Measurements from ENCODE around the gene RABGAP1L. TPM values are rescaled to one million over a fixed set of nuclear protein-coding genes. Genes with fewer than 3 reads are reported as not detected.

The RABGAP1L gene
- total and polyA plus RNA-seq, 2 of the 4 experiments (the other 2 are of a cell fraction) = 7.9 to 26.7 TPM

- Histone ChIP-seq H4K5ac (ENCODE audit: low read depth, low read length) (no peak overlapping the region), H3K23ac (ENCODE audit: low read depth, low read length) (no peak overlapping the region), H4K8ac (ENCODE audit: low read depth in 2 of 2, low read length in 2 of 2) (no peak overlapping the region), H2AK5ac (ENCODE audit: low read depth, low read length) (no peak overlapping the region), H3K4me3 (ENCODE audit: insufficient read depth, low read depth, low read length) (no peak overlapping the region), H2BK120ac (ENCODE audit: low read depth, low read length) (no peak overlapping the region), H4K20me1 (ENCODE audit: insufficient read depth, low read length) (no peaks in the 10 kb centered on the region), H3K18ac (ENCODE audit: low read depth, low read length) (no peak overlapping the region), H2BK15ac (ENCODE audit: low read depth, low read length) (no peak overlapping the region), H3K9me3 (ENCODE audit: control insufficient read depth, insufficient read depth, low read length) (no peaks in the 10 kb centered on the region), H4K91ac (ENCODE audit: insufficient read depth, low read depth, low read length) (no peak overlapping the region), H2AFZ (replicated peaks; ENCODE audit: low read length, poor library complexity) (no peak overlapping the region), H3K27ac (ENCODE audit: insufficient read depth, low read length) (no peak overlapping the region), H3K27me3 (ENCODE audit: control insufficient read depth, insufficient read depth, low read length) (no peaks in the 10 kb centered on the region), H2AK9ac (replicated peaks; ENCODE audit: low read depth, low read length, poor library complexity) (no peak overlapping the region), H3K36me3 (ENCODE audit: control insufficient read depth, insufficient read depth, low read length) (no peaks in the 10 kb centered on the region), H3K79me1 (ENCODE audit: low read depth in 1 of 2, low read length in 2 of 2) (no peaks in the 10 kb centered on the region), H3K4ac (ENCODE audit: low read depth, low read length) (no peak overlapping the region), H2BK20ac (ENCODE audit: low read depth, low read length) (no peak overlapping the region), H3K9ac (ENCODE audit: low read depth, low read length) (no peak overlapping the region), H3K9me1 (ENCODE audit: insufficient read depth, low read length) (no peaks in the 10 kb centered on the region), H3K4me2 (ENCODE audit: low read depth, low read length) (no peak overlapping the region), H3K4me1 (ENCODE audit: control insufficient read depth, insufficient read depth, low read length) (no peaks in the 10 kb centered on the region), H3K14ac (replicated peaks; ENCODE audit: low read depth, low read length) (no peak overlapping the region), H2BK5ac (ENCODE audit: low read depth, low read length, poor library complexity, severe bottlenecking) (no peak overlapping the region), H3K56ac (ENCODE audit: extremely low read depth, insufficient read depth, low read length) (no peak overlapping the region)
- ATAC-seq (ENCODE audit: low read depth) (no peak), DNase-seq (no peak)
- TF ChIP-seq FOS (IDR thresholded peaks at IDR 0.05; ENCODE audit: low read depth, low read length) = no peak
- TF ChIP-seq RCOR1 (IDR thresholded peaks at IDR 0.05; ENCODE audit: insufficient replicate concordance, low read length) = no peak
- no peak for TF ChIP-seq CTCF (conservative IDR thresholded peaks at IDR 0.05; ENCODE audit: low read depth, low read length)
- no peak for TF ChIP-seq CEBPB (IDR thresholded peaks at IDR 0.05; ENCODE audit: low read depth, low read length)
- no peak for TF ChIP-seq RAD21 (IDR thresholded peaks at IDR 0.05; ENCODE audit: low read length)
- no CpG with 5 or more reads among the region's 3 CpGs for WGBS, 2 experiments (ENCODE audit: extremely low coverage in 2 of 2, insufficient read length in 1 of 2)
- CTCF ChIA-PET = interaction anchor here (1.0 kb wide), 1 partner anchor 23 kb away, joined by 3 read pairs; no protein-coding TSS in a partner anchor
- dilution Hi-C loops (cut with HindIII; ENCODE audit: low sequenced_read_pairs, unreplicated experiment) (no loop called here), intact Hi-C loops (cut with micrococcal nuclease) (no loop called here), in situ Hi-C loops (cut with MboI; ENCODE audit: low sequenced_read_pairs) (no loop called here)
- POLR2A ChIA-PET (ENCODE audit: unreplicated experiment) = no interaction called here
- no TSS peak for BruUV-seq (replicated peaks)
Observed at GRCh38 chr1:174911606-174912005, 752.3 kb downstream of the RABGAP1L start.
